Mucosa of stomach (tissue), 1 donor: ENCODE measurements around the gene ENTPD6.

Source experiments
- H3K27me3 ChIP-seq: one replicate; pipeline ENCODE4 v1.7.0; 2013; ENCODE audit warnings: mild to moderate bottlenecking, low read length; ENCODE audit not compliant: control insufficient read depth, insufficient read depth
- H3K36me3 ChIP-seq: one replicate; pipeline ENCODE4 v1.7.0; 2013; ENCODE audit warnings: low read length; ENCODE audit not compliant: control insufficient read depth, insufficient read depth
- H3K4me1 ChIP-seq: one replicate; pipeline ENCODE4 v1.7.0; 2013; ENCODE audit warnings: mild to moderate bottlenecking, low read length; ENCODE audit not compliant: control insufficient read depth, insufficient read depth
- H3K4me3 ChIP-seq: one replicate; pipeline ENCODE4 v1.7.0; 2013; ENCODE audit warnings: low read length
- H3K9ac ChIP-seq: one replicate; pipeline ENCODE4 v1.7.0; 2013; ENCODE audit warnings: mild to moderate bottlenecking, low read length, moderate library complexity
- H3K9me3 ChIP-seq: one replicate; pipeline ENCODE4 v1.7.0; 2013; ENCODE audit warnings: mild to moderate bottlenecking, low read length, moderate library complexity; ENCODE audit not compliant: control insufficient read depth
- donor health status: Pancreatic carcinoma.

The ENTPD6 gene

GRCh38 chr20:25252686-25253421 is 57.3 kb downstream of the ENTPD6 start:
- no peaks in the 10 kb centered on the region for H3K27me3 ChIP-seq
- no peak overlapping the region for H3K4me3 ChIP-seq
- H3K9me3 ChIP-seq: no peaks in the 10 kb centered on the region
- H3K36me3 ChIP-seq: no peaks in the 10 kb centered on the region
- peak overlapping the region; percentile 48 for H3K9ac ChIP-seq
- peaks cover 62% of the 10 kb centered on the region for H3K4me1 ChIP-seq

- peaks cover 71% of the 10 kb centered on the region for H3K4me1 ChIP-seq
- H3K9me3 ChIP-seq: no peaks in the 10 kb centered on the region
- H3K36me3 ChIP-seq: no peaks in the 10 kb centered on the region
- H3K27me3 ChIP-seq: no peaks in the 10 kb centered on the region
- no peak overlapping the region for H3K4me3 ChIP-seq
- H3K9ac ChIP-seq: no peak overlapping the region
These were observed 58.2 kb downstream of the ENTPD6 start for GRCh38 chr20:25253606-25254275.

GRCh38 chr20:25254571-25254970 is 59.1 kb downstream of the ENTPD6 start:
- no peak overlapping the region for H3K4me3 ChIP-seq
- H3K9me3 ChIP-seq: no peaks in the 10 kb centered on the region
- H3K36me3 ChIP-seq: no peaks in the 10 kb centered on the region
- no peaks in the 10 kb centered on the region for H3K27me3 ChIP-seq
- peak overlapping the region; percentile 61 for H3K9ac ChIP-seq
- peaks cover 69% of the 10 kb centered on the region for H3K4me1 ChIP-seq

GRCh38 chr20:25254986-25255680 is 59.6 kb downstream of the ENTPD6 start:
- H3K27me3 ChIP-seq: no peaks in the 10 kb centered on the region
- no peaks in the 10 kb centered on the region for H3K36me3 ChIP-seq
- peaks cover 63% of the 10 kb centered on the region for H3K4me1 ChIP-seq
- no peak overlapping the region for H3K4me3 ChIP-seq
- H3K9ac ChIP-seq: peak overlapping the region; percentile 61
- no peaks in the 10 kb centered on the region for H3K9me3 ChIP-seq

GRCh38 chr20:25256226-25256859 is 60.8 kb downstream of the ENTPD6 start:
- Histone ChIP-seq H3K9ac (peak overlapping the region; percentile 64), H3K36me3 (no peaks in the 10 kb centered on the region), H3K27me3 (no peaks in the 10 kb centered on the region), H3K4me1 (peaks cover 59% of the 10 kb centered on the region), H3K4me3 (no peak overlapping the region), H3K9me3 (no peaks in the 10 kb centered on the region)

GRCh38 chr20:25257130-25257529 is 61.6 kb downstream of the ENTPD6 start:
- Histone ChIP-seq H3K4me1 (peaks cover 55% of the 10 kb centered on the region), H3K9ac (no peak overlapping the region), H3K36me3 (no peaks in the 10 kb centered on the region), H3K27me3 (no peaks in the 10 kb centered on the region), H3K9me3 (no peaks in the 10 kb centered on the region), H3K4me3 (no peak overlapping the region)

GRCh38 chr20:25257756-25258475 is 62.4 kb downstream of the ENTPD6 start:
- no peak overlapping the region for H3K9ac ChIP-seq
- no peak overlapping the region for H3K4me3 ChIP-seq
- no peaks in the 10 kb centered on the region for H3K36me3 ChIP-seq
- peaks cover 47% of the 10 kb centered on the region for H3K4me1 ChIP-seq
- no peaks in the 10 kb centered on the region for H3K27me3 ChIP-seq
- no peaks in the 10 kb centered on the region for H3K9me3 ChIP-seq

GRCh38 chr20:25258476-25258805 is 62.9 kb downstream of the ENTPD6 start:
- Histone ChIP-seq H3K4me3 (no peak overlapping the region), H3K27me3 (no peaks in the 10 kb centered on the region), H3K9ac (no peak overlapping the region), H3K4me1 (peaks cover 43% of the 10 kb centered on the region), H3K9me3 (no peaks in the 10 kb centered on the region), H3K36me3 (no peaks in the 10 kb centered on the region)

GRCh38 chr20:25258828-25259227 is 63.3 kb downstream of the ENTPD6 start:
- H3K9me3 ChIP-seq: no peaks in the 10 kb centered on the region
- H3K4me3 ChIP-seq: no peak overlapping the region
- no peaks in the 10 kb centered on the region for H3K27me3 ChIP-seq
- no peaks in the 10 kb centered on the region for H3K36me3 ChIP-seq
- H3K4me1 ChIP-seq: peaks cover 39% of the 10 kb centered on the region
- H3K9ac ChIP-seq: no peak overlapping the region

GRCh38 chr20:25259358-25259757 is 63.8 kb downstream of the ENTPD6 start:
- no peak overlapping the region for H3K9ac ChIP-seq
- no peaks in the 10 kb centered on the region for H3K27me3 ChIP-seq

GRCh38 chr20:25259788-25260254 is 64.3 kb downstream of the ENTPD6 start:
- Histone ChIP-seq H3K9me3 (no peaks in the 10 kb centered on the region), H3K4me1 (peaks cover 31% of the 10 kb centered on the region), H3K27me3 (no peaks in the 10 kb centered on the region), H3K9ac (no peak overlapping the region), H3K4me3 (no peak overlapping the region), H3K36me3 (no peaks in the 10 kb centered on the region)

More at GRCh38 chr20:25259358-25259757, 63.8 kb downstream of the ENTPD6 start:
- no peak overlapping the region for H3K4me3 ChIP-seq
- no peaks in the 10 kb centered on the region for H3K36me3 ChIP-seq
- H3K4me1 ChIP-seq: peaks cover 36% of the 10 kb centered on the region
- H3K9me3 ChIP-seq: no peaks in the 10 kb centered on the region
